HG02571 (cell line): ENCODE data around the gene LHX2.

Experiments
- ATAC-seq: cut with Tn5 transposase; IDR thresholded peaks from one replicate; pipeline ENCODE4 v1.9.1; 2021; ENCODE audit warnings: mild to moderate bottlenecking, moderate library complexity; ENCODE audit not compliant: unreplicated experiment

LHX2 gene

DNA sequence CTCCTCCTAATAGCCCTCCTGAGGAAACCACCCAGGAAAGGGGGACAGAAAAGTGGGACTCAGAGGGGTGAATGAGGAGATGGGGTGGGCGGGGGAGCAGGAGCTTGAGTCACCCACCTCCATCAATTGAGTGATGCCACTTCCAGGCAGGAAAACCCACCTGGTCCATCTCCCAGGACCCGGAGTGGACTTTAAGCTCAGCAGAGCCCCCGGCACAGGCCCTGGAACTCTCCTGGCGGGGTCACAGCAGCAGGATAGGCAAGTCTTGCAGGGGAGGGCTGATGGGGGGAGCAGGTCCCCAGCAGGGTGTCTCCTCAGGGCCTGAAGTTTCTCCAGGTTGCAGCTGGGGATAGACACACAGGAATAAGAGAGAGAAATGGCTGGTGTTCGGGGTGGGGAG lies 40.8 kb downstream of the LHX2 start:
- no peak for ATAC-seq

DNA sequence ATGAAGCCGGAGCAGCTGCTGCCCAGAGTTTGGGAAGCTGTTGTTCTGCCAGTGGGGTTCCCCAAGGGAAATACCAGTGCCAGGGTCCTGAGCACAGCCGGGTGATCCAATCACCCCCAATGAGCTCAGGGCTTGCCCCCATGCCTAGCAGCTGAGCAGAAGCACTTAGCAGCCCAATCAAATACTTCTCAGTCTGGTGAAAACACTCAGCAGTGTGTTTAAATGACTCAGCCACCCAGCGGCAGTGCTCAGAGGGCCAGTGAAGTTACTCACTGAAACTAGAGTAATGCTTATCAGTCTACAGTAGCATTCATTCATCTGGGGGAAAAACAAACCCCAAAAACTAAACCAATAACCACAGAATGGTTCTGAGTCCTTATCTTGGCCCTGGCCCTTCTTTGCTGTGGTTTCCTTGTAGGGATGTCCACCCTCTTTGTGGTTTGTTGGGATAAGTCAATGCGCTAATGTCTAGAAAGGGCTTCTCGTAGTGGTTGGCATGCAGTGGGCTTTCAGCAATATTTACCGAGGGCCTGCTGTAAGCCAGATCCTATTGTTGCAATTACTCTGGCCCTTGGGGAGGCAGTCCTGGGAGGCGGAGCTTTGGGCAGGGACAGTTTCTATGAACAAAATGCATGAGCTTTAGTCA lies 43.1 kb downstream of the LHX2 start:
- ATAC-seq = peak; percentile 95

DNA sequence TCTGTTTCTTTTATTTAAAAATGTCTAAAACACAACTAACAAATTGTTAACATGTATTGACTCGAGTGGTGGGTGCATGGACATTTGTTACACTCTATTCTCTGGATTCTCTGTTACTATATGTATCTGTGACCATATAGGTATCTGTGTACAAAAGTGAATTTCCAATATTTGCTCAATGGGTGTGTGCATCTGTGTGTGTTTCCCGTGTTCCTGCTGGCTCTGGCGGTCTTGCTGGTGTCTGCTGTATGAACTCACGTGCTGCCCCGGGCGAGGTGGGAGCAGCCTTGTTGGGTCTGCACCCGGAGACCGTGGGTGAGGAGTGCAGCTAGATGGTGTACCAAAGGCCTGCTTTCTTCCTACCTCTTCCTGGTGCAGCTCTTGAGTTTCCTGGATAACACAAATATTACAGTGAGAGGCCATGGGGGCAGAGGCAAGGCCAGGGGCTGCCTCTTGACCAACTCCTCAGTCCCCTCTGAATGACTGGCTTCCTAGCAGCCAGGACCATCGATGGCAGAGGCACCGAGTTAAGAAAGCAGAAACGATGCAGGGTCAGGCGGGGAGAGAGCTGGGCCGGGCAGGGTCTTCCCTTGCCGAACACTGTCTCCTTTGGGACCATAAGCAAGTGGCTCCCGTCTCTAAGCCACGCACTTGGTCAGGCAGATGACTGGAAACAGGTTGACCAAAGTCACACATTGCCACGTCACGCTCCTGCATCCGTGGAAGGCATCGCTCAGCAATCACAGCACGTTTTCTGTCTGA lies 49.5 kb downstream of the LHX2 start:
- ATAC-seq = no peak

DNA sequence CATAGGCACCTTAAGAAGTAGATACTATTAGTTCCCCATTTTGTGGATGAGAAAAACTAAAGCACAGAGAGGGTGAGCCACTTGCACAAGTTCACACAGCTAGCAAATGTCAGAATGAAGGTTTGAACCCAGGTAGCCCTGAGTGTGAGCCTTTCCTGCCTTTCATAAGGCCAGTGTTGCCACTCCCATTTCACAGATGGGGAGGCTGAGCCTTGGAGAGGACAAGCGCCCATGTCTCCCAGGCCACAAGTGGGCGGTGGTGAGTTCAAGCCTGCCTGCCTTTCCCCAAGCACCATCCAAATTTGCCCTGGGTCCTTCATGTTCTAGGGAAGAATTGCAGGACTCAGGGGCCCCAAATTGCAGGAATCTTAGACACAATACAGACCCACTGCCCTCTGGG lies 50.6 kb downstream of the LHX2 start:
- ATAC-seq = no peak

DNA sequence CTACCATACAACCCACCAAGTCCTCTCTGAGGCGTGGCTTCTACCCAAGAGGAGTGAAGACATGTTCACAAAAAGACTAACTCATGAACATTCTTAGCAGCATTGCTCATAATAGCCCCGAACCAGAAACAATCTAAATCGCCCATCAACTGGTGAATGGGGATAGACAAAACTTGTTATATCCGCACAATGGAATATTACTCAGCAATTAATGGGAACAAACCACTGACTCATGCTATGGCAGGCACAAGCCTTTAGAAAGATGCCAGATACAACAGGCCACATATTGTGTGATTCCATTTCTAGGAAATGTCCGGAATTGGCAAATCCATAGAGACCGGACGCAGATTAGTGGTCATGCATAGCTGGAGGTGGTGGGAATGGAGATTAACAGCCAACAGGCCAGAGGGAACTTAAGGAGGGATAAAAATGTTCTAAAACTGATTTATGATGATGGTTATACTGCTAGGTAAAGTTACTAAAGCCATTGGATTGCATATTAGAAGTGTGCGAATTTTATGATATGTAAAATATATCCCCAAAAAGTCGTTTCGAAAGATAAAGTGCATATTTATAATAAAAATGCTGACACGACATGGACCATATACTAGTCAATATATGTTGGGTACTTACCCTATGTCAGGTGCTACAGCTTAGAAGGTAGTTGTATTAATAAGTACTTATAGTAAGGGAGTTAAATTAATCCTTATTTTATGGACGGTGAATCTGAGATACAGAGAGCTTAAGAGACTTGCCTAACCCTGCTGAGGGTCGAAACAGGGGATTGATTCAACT lies 55.4 kb downstream of the LHX2 start:
- no peak for ATAC-seq

DNA sequence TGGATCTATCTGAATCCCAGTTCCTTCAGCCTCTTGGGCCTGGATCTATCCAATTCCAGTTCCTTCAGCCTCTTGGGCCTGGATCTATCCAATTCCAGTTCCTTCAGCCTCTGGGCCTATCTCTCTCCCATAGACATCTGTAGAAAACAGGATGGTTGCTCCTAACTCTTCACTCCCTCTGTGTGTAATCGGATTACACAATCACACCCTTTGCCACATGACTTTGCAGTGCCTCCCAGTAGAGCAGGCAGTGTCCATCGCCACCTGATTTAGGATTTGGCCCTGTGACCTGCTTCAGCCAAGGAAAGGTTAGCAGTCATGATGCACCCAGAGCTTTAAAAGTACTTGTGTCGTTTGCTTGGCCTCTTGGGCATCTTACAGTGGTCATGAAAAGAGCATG lies 56.7 kb downstream of the LHX2 start:
- ATAC-seq = no peak

DNA sequence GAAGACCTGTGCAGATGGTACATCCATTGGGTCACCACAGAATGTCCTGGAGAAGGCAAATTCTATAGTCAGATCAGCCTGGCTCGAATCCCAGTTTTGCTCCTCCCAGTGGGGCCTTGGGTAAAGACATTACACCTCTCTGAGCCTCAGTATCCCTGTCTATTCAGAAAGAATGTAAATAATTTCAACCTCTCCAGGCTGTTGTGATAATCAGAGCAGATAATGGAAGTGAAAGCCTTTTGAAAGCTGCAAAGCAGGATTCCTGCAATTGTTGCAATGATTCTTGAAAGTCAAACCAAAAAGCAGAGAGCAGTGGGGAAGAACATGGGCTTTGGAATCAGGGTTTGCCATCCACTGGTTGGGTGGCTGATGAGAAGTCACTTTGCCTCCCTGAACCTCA lies 63.2 kb downstream of the LHX2 start:
- ATAC-seq = no peak

DNA sequence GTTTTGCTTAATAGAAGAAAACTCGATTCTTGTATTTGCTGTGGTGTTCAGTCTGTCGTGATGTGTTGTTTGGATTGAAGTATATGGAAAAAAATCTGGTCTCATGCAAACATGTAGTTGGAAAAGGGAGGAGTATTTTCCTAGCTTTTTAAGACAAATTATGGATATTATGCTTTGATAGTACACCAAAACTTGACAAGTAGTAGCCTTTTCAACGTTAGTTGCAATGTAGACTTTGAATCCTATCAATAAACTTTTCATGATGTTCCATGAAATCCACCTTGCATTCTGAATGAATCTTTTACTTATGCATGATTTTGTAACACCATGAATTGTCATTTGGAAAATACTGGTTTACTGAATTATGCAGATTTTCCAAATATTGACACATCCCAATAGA lies 64.2 kb downstream of the LHX2 start:
- ATAC-seq = no peak

DNA sequence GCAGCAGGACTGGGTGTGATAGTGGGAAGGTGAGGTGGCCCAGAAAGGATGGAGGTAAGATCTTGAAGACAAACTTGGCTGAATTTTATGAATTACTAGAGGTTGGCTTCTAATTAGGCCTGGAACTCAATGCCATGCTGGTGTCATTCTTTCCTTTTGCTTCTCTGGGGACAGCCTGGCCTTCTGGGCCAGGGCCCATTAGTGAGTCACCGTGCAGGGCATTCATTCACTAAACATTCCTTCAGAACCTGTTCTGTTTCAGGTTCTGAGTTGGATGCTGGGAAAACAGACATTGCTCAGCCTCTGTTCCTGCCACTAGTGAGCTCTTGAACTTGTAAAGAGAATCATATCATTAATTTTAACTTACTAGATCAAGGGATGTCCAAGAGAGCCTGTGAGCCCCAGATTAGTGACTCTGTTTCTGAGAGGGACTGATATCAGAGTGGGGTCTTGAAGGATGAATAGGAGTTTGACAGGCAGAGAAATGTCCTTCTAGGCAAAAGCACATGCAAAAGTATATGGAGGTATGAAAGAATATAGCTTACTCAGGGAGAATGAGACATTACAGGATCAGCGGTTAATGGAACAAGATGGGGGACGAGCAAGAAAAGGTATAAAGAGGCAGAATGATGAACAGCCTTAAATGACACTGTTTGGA lies 66.5 kb downstream of the LHX2 start:
- ATAC-seq = no peak

DNA sequence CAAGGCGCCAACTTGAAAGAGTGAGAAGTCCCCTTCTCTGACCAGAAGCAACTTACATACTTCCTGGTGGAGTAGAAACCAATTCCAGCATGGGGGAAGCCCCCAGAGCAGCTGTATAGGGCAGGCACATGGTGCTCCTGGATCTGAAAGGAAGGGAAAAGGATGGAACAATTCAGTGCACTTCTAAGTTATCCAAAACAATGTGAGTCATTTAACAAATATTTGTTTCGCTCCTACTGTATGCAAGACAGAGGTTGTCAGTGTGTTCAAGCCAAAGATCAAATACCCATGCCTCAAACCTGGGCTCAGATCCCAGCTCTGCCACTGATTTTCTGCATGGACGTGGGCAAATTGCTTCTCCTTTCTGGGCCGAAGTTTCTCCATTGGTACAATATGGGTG lies 67.1 kb downstream of the LHX2 start:
- ATAC-seq = no peak

DNA sequence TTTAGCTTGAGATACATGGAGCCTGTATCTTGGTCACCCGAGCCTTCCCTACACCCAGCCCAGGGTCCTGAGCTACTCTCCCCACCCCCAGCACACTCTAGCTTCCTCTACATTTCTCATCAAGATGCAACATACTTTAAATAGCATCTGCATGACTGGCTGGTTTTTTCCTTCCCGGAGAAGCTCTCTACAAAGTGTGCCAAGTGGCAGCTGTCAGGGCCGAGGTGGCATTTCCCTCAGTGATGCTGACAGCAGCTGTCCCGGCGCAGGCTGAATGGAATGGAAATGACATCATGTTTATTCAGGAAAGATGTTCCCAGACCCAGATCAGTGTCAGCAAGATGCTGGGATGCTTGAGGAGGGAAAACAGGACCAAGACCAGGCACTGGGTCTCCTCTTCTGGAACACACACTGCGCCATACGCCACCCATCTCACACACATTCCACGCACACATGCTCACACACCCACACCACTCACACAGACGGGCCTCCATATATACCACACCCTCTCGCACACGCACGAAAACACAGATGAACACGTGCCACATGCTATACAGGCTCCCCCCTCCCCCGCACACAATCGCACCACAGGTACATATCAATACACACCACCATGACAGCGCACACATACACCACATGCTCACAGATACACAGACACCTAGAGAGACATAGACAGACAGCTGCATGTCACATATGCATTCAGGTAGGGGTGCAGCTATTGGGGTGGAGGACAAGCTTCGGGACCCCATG lies 67.8 kb downstream of the LHX2 start:
- ATAC-seq = no peak

DNA sequence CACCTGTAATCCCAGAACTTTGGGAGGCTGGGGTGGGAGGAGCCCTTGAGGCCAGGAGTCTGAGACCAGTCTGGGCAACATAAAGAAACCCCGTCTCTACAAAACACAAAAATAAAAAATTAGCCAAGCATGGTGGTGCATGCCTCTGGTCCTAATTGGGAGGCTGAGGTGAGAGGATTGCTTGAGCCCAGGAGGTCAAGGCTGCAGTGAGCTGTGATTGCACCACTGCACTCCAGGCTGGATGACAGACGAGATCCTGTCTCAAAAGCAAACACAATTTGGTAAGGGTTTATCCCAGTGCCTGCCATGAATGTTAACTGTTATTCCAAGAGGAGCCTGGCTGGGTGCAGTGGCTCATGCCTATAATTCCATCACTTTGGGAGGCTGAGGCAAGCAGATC lies 71.1 kb downstream of the LHX2 start:
- no peak for ATAC-seq
